ENCODE data around the gene MDK.
A peak's percentile ranks its signal among the peaks of the same experiment; 100 is the strongest.

Gene MDK

GRCh38 chr11:46407635-46408034, 26.2 kb downstream of the MDK start:
- no peak for DNase-seq

DNA sequence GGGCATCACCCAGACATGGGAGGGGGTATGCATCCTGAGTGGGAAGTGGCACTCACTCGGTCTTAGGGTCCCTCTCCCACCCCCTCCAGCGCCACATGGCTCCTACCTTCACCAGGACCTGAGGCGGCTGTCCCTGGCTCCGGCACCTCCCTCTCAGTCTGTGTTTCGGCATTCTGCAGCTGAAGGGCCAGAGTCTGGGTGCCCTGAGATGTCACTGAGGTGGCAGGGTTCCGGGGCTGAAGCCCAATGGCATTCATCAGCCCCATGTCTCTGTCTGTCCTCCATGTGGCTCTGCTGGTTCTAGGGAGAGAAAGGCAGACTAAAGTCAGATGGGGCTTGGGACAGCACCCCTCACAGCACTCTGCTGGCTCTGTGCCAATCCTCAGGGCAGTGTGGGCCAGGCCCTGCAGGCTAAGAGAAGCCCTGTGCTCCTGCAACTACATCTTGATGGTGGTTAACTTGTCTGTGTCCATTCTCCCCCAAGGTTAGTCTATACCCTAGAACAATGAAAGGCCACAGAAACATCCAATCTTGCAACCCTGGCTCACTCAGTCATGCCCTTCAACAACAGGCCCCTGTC, 27.0 kb downstream of the MDK start:
- DNase-seq, result no peak

DNA sequence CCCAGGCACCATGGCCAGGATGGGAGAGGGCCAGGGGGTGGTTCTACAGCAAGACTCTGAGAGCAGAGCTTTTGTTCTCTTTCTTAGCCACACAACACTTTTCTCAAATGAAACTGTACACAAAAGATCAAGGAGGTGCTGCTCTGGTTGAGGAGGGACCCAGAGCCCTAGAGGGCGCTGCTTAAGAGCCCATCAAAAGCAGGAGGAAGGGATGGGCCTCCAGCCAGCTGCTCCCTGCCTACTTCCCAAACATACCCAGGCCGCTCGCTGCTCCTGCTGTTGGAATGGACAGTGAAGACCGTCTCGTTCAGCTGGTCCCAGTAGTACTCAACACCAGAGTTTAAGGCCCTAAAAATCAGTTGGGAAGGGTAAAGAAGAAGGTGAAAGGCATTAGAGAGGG, 28.6 kb downstream of the MDK start:
- no peak for DNase-seq

- peak; percentile 43 for DNase-seq
Observed at GRCh38 chr11:46413760-46414465, 32.4 kb downstream of the MDK start.

DNA sequence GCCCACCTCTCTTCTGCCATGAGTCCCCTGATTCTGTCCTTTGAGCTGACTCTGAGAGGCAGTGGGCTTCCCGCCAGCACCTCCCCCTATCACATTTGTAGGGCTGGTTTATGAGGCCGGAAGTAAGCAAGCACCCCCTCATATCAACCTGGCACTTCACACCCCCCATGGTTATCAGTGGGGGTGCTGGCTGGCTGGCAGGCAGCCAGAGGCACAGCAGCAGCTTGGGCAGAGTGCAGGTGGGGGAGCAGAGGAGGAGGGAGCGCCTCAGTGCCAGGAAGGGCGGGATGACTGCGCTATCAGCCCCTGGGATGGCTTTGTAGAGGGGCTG, 33.0 kb downstream of the MDK start:
- peak; percentile 43 for DNase-seq

- DNase-seq, result no peak
Observed at GRCh38 chr11:46414879-46415278, 33.4 kb downstream of the MDK start.

DNA sequence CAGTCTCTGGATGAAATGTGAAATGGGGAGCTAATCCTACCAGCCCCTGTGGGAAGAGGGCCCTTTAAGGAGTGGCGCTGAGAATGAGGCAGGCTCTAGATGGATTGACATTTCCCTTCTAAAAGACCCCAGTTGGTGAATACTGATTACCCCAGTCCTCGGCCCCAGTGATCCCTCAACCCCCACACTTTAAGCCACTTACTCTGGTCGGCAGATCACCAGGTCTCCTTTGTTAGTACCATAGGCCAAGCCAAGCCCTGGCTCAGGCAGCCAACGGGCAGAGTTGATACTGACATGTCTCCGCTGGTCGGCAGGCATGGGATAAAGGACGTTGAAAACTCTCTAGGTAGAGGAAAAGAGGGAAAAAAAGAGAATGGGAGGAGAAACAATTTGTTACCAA, 36.2 kb downstream of the MDK start:
- no peak for DNase-seq

- DNase-seq, result no peak
Observed at GRCh38 chr11:46418751-46419150, 37.3 kb downstream of the MDK start.

DNA sequence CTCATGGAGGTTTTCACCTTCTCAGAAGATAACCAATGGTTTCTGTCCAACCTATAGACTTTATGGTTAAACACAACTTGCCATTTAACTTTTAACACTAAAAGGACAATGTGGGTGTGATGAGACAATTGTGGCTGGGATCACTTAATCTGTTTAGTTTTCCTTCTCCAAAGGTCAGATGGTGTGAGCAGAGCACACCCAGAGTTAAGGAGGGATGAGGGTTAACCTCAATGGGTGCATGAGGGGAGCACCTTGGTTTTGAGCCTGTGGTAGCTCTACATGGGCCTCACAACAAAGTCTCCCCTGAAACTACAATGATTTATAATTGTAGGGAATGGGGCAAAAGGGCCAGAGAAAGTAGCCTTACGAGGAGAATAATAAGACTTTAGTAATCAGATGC, 39.0 kb downstream of the MDK start:
- DNase-seq, result no peak

GRCh38 chr11:46421257-46421880, 39.9 kb downstream of the MDK start:
- DNase-seq, result no peak

DNA sequence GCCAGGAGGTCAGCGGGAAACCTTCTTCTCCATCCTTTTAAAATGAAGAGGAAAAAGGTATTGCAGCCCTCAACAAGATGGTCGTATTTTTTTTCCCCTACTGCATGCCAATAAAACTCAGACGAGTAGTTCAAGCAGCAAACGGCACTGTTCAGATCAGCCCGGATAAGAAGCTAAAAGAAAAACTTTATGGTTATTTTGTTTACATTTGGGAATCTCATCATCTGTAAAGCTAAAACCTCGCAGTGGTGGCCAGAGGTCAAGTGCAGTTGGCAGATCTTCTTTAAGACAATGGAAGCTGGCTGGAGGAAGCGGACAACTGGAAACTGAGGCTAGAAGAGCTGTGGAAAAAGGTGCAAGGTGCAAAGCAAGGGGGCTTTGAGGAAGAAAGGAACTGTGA, 41.1 kb downstream of the MDK start:
- DNase-seq, result no peak

GRCh38 chr11:46426233-46426991, 44.9 kb downstream of the MDK start:
- DNase-seq, result no peak

DNA sequence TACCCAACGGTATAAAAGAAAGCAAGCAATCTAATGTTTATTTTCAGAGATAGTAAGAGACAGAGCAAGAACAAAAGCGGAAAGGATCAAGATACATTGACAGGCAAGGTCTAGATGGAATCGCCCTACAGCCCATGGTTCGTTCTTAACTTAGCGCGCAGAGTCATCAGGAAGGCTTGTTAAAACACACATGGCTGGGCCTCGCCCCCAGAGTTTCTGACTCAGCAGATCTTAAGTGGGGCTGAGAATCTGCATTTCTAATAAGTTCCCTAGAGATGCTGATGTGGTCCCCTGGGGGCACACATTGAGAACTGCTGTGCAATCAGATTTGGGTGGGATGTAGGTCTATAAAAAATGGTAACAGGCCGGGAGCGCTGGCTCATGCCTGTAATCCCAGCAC, 45.9 kb downstream of the MDK start:
- no peak for DNase-seq

DNA sequence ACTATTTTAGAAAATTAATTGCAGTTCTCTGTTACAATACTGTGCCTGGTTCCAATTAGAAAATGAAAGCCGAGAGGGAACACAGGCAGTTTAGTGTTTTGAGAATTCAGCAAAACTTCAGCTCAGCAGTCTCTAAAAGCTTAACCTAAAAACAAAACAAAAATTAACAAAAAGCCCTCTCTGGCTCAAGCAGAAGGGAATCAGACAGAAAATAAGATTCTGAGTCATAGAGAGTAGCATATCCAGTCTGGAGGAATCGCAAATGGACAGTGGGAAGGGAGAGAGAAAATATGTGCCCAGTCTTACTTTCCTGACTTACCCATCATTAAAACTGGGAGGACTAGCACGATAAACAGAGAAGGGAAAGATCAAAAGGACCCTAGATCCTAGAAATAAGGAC, 48.2 kb downstream of the MDK start:
- DNase-seq, result no peak

DNA sequence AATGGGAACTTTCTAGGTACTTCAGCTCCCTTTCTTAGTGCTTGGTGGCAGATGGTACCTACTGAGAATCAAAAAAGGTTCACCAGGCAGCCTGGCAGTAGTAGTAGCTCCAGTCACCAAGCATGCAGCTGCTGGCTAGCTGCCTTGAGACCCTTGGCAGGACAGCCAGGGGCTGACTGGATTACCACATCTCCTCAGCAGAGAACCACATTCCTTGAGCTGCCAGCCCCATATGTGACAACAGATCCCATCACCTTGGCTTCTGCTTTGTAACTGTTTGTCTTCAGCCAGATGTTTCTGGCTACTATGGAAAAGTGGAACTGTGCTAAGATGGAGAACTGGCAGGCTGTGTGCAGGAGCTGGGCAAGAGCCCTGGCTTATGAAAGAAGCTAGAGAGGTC, 49.7 kb downstream of the MDK start:
- no peak for DNase-seq
